Panc1 (cell line): Measurements from ENCODE around the gene CYTH4.

ENCODE experiments used
- CTCF ChIP-seq: fragments of 450-650 bp; IDR thresholded peaks from 2 replicates; pipeline ENCODE4 v1.5.1; 2017; ENCODE audit warnings: mild to moderate bottlenecking
- POLR2AphosphoS5 ChIP-seq: IDR thresholded peaks from 2 replicates; pipeline ENCODE4 v1.6.1; 2012; ENCODE audit warnings: mild to moderate bottlenecking, low read depth, low read length, moderate library complexity
- REST ChIP-seq, 2 experiments: IDR thresholded peaks; 2 replicates each; pipeline ENCODE4 v1.6.1; 2011 to 2012; ENCODE audit warnings: low read depth in 2 of 2, control low read depth in 1 of 2, low read length in 1 of 2, mild to moderate bottlenecking in 1 of 2, moderate library complexity in 1 of 2; ENCODE audit not compliant: insufficient read depth in 1 of 2
- SIN3A ChIP-seq: IDR thresholded peaks from 2 replicates; pipeline ENCODE4 v1.6.1; 2012; ENCODE audit warnings: low read depth, mild to moderate bottlenecking, low read length, moderate library complexity, borderline replicate concordance; ENCODE audit not compliant: insufficient read depth

GRCh38 chr22:37328017-37328416, 45.7 kb downstream of the CYTH4 start:
- TF ChIP-seq SIN3A (no peak), REST (IDR thresholded peaks at IDR 0.05; ENCODE audit: insufficient read depth in 1 of 2, low read depth in 2 of 2, low read length in 1 of 2) (no peak), CTCF (no peak), POLR2AphosphoS5 (no peak)
